ENCODE results near the gene ASF1A.

DNA sequence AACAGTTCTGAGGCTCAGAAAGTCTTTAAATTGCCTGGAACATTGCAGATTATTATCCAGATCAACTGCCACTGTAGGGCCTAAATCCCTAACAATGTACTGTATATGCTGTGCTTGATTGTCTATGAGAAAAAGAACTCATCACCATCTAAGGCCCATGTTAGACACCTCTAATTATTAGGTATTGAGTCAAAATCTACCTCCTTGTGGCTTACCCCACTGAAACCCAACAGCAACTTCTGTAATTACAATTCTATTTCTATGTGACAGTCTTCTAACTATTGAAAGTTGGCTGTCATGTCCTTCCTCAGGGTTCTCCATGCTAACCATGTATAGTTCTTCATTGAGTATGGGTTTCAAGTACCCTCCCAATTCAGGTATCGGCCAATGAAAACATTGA is 27.1 kb downstream of the ASF1A start:
- TF ChIP-seq, protein P1, sequence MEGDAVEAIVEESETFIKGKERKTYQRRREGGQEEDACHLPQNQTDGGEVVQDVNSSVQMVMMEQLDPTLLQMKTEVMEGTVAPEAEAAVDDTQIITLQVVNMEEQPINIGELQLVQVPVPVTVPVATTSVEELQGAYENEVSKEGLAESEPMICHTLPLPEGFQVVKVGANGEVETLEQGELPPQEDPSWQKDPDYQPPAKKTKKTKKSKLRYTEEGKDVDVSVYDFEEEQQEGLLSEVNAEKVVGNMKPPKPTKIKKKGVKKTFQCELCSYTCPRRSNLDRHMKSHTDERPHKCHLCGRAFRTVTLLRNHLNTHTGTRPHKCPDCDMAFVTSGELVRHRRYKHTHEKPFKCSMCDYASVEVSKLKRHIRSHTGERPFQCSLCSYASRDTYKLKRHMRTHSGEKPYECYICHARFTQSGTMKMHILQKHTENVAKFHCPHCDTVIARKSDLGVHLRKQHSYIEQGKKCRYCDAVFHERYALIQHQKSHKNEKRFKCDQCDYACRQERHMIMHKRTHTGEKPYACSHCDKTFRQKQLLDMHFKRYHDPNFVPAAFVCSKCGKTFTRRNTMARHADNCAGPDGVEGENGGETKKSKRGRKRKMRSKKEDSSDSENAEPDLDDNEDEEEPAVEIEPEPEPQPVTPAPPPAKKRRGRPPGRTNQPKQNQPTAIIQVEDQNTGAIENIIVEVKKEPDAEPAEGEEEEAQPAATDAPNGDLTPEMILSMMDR (IDR thresholded peaks at IDR 0.05): no peak
- TF ChIP-seq ZFX (IDR thresholded peaks at IDR 0.05; ENCODE audit: borderline replicate concordance): no peak

Measured in 22Rv1 (cell line).